HG03045 (cell line): Measurements from ENCODE around the gene DLG5.
"Not testable (repeated sequence)": the region's sequence is repeated elsewhere in the genome, so short reads cannot be mapped to it uniquely, and the experiment has no call there.

Experiments used
- ATAC-seq: cut with Tn5 transposase; IDR thresholded peaks from one replicate; pipeline ENCODE4 v1.9.1; 2021; ENCODE audit warnings: mild to moderate bottlenecking, moderate library complexity; ENCODE audit not compliant: unreplicated experiment

The DLG5 gene

DNA sequence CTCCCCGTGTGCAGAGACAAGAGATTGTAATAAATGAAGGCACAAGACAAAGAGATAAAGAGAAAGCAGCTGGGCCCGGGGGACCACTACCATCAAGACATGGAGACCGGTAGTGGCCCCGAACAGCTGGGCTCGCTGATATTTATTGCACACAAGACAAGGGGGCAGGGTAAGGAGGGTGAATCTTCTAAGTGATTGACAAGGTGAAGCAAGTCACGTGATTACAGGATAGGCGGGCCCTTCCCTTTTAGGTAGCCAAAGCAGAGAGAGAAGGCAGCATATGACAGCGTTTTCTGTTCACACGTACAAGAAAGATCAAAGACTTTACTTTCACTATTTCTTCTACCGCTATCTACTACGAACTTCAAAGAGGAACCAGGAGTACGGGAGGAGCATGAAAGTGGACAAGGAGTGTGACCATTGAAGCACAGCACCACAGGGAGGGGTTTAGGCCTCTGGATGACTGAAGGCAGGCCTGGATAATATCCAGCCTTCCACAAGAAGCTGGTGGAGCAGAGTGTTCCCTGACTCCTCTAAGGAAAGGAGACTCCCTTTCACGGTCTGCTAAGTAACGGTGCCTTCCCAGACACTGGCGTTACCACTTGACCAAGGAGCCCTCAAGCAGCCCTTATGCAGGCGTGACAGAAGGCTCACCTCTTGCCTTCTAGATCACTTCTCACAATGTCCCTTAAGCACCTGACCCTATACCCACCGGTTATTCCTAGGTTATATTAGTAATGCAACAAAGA is 153.5 kb downstream of the DLG5 start:
- ATAC-seq, result not testable (repeated sequence)

- ATAC-seq, result no peak
Measured at GRCh38 chr10:77771851-77772250, 154.7 kb downstream of the DLG5 start.

- no peak for ATAC-seq
Measured at GRCh38 chr10:77771450-77771849, 155.1 kb downstream of the DLG5 start.

DNA sequence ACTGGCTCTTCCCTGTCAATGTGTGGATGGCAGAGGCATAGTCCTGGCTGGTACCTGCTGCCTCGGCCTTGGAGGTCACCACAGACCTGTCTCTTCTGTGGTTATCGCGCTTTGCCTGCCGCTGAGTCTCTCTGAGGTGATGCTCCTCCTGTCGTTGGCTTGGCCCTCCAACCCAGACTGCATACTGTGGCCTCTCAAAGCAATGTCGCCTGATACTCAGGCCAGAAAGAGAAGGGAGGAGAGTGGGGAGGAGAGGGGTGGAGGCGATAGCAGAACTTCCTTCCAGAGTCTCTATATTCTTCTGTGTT is 155.7 kb downstream of the DLG5 start:
- no peak for ATAC-seq

DNA sequence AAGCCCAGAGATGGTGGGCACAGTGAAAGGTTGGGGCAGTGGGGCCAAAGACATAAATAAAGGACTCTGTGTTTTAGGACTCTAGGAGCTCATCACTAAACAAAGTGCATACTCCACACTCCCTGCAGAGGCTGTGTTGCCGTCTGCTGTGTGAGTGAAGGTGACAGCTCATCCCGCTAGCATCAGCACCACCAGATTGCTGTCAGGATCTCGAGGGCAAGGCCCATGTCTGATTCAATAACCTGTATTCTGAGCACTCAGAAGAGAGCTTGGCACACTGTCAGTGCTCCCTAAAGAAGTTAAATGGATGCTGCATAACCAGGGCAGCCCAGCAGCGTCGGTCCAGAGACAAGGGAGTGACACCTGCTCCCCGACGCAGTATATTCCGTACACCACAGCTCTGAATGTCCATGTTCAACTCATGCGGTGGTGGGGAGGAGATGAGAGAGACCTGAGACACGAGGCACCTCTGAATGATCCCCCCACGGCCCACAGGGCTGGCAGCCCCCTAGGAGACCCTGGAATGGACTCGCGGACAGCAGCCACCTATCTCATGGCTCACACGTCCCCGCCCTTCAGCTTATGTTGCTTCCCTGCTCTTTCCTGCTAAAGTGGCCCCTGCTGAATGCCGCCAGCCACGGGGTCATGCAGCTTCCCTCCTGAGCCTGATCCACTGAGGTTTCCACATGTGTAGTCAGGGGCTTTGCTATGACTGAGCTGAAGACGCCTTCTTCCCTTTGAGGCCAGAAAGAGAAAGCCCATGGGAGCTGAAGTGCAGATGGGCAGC is 156.3 kb downstream of the DLG5 start:
- no peak for ATAC-seq

GRCh38 chr10:77768039-77768438 is 158.5 kb downstream of the DLG5 start:
- ATAC-seq, result no peak

GRCh38 chr10:77763453-77764430 is 162.8 kb downstream of the DLG5 start:
- no peak for ATAC-seq

DNA sequence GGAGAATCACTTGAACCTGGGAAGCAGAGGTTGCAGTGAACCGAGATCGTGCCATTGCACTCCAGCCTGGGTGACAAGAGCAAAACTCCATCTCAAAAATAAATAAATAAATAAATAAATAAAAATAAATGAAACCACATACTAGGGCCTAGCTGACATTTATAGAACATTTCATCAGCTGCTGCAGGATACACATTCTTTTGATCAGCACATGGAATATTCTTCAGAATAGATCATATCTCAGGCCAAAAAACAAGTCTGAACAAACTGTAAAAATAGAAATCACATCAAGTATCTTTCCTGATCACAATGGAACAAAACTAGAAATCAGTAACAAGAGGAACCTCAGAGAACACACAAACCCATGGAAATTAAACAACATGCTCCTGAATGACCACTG is 168.1 kb downstream of the DLG5 start:
- not testable (repeated sequence) for ATAC-seq

- no peak for ATAC-seq
Measured at GRCh38 chr10:77756319-77757232, 170.0 kb downstream of the DLG5 start.

GRCh38 chr10:77746047-77746707 is 180.4 kb downstream of the DLG5 start:
- no peak for ATAC-seq

DNA sequence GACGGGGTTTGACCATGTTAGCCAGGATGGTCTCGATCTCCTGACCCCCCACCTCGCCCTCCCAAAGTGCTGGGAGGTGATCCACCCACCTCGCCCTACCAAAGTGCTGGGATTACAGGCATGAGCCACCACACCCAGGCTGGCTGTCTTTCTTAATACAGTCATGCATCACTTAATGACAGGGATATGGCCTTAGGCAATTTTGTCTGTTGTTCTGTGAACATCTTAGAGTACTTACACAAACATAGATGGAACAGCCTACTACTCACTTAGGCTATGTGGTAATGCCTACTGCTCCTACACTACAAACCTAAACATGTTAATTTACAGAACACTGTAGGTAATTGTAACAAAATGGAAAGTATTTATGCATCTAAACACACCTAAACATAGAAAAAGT is 182.3 kb downstream of the DLG5 start:
- ATAC-seq, result no peak

DNA sequence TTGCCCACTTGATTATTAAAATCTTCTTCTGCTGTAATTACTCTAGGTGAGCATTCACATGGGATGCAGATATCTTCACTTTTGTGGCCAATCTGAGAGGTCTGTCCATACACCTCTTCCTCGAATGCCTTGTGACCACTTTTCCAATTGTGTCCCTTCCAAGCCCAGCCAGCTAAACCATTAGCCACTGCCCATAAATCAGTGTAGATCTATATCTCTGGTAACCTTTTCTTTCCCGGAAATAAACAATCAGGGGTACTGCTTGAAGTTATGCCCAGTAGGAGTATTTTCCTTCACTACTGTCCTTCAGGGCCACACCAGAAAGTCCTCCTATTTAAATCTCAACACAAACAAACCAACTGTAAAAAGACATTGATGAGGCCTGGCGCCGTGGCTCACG is 184.4 kb downstream of the DLG5 start:
- ATAC-seq, result no peak

DNA sequence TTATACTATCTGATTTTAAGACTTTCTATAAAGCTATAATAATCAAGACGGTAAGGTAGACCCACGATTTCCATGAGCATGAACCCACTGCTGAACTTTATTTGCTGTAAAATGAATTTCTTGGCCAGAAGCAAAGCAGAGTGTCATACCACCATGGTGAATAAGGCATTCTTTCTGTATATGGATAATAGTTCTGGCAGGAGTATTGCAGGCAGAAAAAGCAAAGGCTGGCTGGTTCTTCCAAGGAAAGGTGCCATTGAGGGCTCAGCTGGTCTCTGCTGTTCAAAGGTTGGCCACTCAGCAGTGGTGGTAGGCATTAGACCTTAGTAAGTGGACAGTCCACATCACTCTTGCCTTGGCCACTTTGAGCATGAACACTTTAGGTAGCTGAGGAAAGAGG is 184.8 kb downstream of the DLG5 start:
- ATAC-seq, result no peak
